Nucleus accumbens (tissue), 56 donors: ENCODE results near the gene EML6.
"Not testable (repeated sequence)": the region's sequence is repeated elsewhere in the genome, so short reads cannot be mapped to it uniquely, and the experiment has no call there.

Experiments used
- DNase-seq, 56 donors: peaks; one replicate each; lab custom pipeline; 2025; lab: John Stamatoyannopoulos, UW

EML6 gene

DNA sequence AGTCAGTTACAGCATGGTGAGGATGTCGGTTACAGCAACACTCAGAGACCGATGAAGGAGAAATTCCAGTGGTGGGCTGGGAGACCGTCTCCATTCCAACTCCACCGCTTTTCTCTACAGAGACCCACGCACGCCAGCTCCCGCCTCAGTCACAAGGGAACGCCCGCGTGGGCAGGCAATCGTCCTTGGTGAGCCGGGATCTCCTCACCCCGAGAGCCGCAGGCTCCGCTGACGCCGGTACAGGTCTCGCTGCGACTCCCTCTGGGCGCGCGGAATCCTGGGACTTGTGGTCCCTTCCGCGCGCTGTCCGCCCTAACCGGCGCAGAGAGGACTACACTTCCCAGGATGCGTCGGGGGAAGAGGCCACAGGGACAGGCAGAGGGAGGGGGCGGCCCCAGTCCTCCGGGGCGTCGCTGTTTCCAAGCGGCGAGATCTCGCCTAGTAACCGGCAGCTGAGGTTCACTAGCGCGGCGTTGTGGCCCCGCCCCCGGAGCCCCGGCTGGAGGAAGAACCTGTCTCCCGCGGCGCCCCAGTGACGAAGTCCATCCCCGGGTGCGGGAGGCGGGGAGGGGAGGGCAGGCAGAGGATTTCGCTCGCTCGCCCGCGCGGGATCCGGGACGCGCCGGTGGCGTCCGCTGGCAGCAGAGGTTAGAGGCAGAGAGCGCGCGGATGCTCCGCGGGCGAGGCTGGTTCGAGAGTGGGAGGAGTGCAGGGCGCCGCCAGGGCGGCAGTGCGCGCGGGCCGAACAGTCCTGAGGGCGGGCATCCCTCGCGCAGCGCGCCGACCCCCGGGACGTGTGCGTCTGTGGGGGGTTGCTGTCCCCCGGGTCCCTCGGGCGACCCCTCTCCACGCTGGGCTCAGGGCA, at the start of gene EML6:
Gene EML6 (plus strand): TSS at position 532 of the 865 bp plus-strand sequence. CDS start 1,400 bp downstream, outside the sequence.
- DNase-seq = peak; percentile 81 to 99 (median 98)

DNA sequence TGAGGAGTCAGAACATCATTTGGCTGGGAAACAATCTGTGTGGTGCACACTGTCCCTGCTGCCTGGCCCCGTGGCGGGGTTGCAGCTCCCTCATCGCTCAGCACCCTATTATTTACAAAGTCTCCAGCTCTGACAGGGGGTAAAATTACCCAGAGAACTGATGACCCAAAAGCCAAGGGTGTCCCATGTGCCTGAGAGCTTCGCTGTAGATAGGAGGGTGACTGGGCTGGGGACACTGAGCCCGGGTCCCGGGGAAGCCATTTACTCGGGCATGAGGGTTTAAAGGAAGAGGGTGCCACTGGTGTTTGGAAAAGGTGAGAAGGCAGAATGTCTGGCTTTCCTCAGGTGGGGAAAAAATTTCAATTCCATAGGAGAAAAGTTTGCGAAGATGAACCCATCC, 48.2 kb upstream of the EML6 start:
- DNase-seq = no peak

DNA sequence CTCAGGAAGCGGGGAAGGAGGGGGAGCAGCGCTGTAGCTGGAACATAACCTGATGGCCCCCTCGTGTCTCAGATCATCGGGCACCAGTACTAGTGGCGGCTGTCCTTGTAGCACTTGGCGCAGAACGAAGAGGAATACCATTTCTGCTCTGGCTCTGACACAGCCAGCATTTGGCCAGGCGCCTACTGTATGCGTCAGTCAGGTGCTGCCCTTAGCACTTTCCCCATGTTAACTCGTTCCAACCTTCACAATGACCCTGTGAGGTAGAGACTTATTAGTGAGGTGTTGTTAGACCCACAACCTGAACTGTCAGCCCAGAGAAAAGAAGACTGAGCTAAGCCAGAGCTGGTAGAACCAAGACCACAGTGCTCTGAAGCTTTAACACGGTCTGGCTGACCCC, 47.7 kb upstream of the EML6 start:
- DNase-seq = no peak

GRCh38 chr2:54676656-54677055, 46.8 kb upstream of the EML6 start:
- no peak for DNase-seq

GRCh38 chr2:54677476-54678265, 45.8 kb upstream of the EML6 start:
- DNase-seq = no peak

- no peak for DNase-seq
These were observed 44.7 kb upstream of the EML6 start for GRCh38 chr2:54678719-54679118.

GRCh38 chr2:54680397-54681041, 42.9 kb upstream of the EML6 start:
- no peak for DNase-seq

- DNase-seq = no peak
These were observed 42.0 kb upstream of the EML6 start for GRCh38 chr2:54681416-54681815.

DNA sequence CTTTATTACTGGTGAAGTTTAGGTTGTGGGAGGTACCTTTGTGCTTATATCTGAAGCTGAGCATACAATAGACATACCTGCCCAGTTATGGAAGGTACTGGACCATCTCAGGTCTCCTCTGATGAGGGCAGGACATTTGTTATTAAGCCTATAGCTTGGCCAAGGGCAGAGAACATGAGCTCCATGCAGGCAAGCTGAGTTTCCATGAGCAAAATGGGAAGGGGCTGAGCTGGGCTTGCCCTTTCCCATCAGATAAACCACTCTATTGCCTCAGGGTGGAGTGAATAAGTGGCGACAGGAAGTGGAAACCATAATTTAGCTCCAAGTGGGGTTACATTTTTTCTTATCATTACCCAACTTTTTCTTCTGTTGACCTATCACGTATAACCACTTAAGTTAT, 39.9 kb upstream of the EML6 start:
- DNase-seq = no peak

DNA sequence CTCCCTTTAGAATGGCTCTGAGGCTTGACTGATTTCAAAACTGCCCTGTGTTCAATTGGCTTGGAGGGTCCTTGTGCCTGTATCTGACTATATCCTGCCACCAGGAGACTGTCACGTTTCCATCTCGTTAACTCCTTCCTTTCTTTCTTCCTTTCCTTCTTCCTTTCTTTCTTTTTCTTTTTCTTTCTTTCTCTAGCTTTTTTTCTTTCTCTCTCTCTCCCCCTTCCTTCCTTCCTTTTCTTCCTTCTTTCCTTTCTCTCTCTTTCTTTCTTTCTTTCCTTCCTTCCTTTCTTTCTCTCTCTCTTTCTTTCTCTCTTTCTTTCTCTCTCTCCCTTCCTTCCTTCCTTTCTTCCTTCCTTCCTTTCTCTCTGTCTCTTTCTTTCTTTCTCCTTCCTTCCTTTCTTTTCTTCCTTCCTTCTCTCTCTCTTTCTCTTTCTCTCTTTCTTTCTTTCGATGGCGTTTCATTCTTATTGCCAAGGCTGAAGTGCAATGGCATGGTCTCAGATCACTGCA, 38.1 kb upstream of the EML6 start:
- no peak for DNase-seq

GRCh38 chr2:54687595-54688152, 35.8 kb upstream of the EML6 start:
- no peak for DNase-seq

GRCh38 chr2:54691445-54692135, 31.9 kb upstream of the EML6 start:
- no peak for DNase-seq

DNA sequence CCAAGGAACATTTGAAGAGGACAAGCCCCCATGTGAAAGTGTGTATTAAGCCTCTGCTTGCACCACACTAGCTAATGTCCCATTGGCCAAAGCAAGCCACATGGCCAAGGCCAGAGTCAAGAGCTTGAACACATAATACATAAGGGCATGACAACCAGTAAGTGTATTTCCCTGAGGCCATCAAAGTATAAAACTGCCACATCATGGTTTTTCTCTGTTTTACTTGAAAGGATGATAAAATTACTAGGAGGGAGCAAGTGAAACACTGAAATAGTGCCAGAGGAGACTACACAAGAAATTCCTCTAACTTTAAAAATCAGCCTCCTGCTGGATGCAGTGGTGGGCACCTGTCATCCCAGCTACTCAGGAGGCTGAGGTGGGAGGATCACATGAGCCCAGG, 30.9 kb upstream of the EML6 start:
- DNase-seq = no peak

GRCh38 chr2:54695378-54695777, 28.1 kb upstream of the EML6 start:
- no peak for DNase-seq

DNA sequence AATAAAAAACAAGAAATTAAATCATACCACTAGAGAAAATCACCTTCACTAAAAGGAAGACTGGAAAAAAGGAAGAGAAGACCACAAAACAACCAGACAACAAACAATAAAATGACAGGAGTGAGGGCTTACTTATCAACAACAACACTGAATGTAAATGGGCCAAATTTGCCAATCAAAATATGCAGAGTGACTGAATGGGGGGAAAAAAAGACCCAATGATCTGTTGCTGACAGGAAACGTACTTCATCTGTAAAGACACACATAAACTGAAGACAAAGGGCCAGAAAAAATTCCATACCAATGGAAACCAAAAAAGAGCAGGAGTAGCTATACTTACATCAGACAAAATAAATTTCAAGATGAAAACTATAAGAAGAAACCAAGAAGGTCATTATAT, 25.5 kb upstream of the EML6 start:
- DNase-seq = no peak

- not testable (repeated sequence) for DNase-seq
These were observed 24.5 kb upstream of the EML6 start for GRCh38 chr2:54698926-54699325.

DNA sequence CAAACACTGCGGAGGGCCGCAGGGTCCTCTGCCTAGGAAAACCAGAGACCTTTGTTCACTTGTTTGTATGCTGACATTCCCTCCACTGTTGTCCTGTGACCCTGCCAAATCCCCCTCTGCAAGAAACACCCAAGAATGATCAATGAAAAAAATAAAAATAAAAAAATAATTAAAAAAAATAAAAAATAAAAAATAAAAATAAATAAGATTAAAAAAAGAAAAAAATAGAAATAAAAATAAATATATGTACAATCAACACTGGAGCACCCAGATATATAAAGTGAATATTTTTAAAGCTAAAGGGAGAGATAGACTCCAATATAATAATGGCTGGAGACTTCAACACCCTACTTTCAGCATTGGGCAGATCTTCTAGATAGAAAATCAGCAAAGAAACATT, 23.8 kb upstream of the EML6 start:
- no peak for DNase-seq

GRCh38 chr2:54701029-54701428, 22.4 kb upstream of the EML6 start:
- no peak for DNase-seq

DNA sequence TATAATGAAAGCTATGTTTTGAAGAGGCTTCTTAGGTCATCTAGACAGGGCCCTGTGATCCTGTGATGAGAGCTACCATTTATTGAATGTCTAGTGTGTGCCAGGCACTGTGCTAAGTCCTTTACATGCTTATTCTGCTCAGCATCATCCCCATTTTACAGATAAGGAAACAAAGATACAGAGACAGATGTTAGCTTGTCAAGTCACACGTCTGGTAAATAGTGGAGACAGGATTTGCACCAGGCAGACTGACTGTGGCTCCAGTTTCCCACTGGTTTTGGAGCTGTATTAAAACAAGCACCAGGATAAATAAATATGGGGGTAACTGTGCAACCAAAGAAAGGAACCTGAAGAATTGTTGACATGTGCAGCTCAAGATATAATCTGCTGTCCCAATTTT, 19.2 kb upstream of the EML6 start:
- no peak for DNase-seq
